Psoas muscle (tissue), 8 donors: ENCODE results near the gene FKBP2. TPM values are rescaled to one million over a fixed set of nuclear protein-coding genes. Genes with fewer than 3 reads are reported as not detected.

Experiments
- ATAC-seq, 4 donors: fragments of 200-7000 bp; cut with Tn5 transposase; one replicate each; pipeline ENCODE4 v1.9.1; 2020; ENCODE audit warnings: moderate library complexity in 3 of 4, mild to moderate bottlenecking in 2 of 4
- DNase-seq, 2 donors: peaks; one replicate each; pipeline ENCODE4 v3.0.0-alpha.2; 2020
- H3K27ac ChIP-seq: fragments of 200-600 bp; one replicate; pipeline ENCODE4 v1.8.0; 2022
- H3K27me3 ChIP-seq, 3 donors: fragments of 200-600 bp in 1 of 3; one replicate each; pipeline versions ENCODE4 v1.6.1 to v1.8.0; 2013 to 2022; ENCODE audit warnings: low read length in 2 of 3, mild to moderate bottlenecking in 2 of 3, moderate library complexity in 1 of 3; ENCODE audit not compliant: insufficient read depth in 3 of 3
- H3K36me3 ChIP-seq, 2 donors: fragments of 200-600 bp in 1 of 2; one replicate each; pipeline versions ENCODE4 v1.6.1 to v1.8.0; 2013 to 2022; ENCODE audit warnings: low read depth in 1 of 2, mild to moderate bottlenecking in 1 of 2, moderate library complexity in 1 of 2; ENCODE audit not compliant: insufficient read depth in 1 of 2
- H3K4me1 ChIP-seq: fragments of 200-600 bp; one replicate; pipeline ENCODE4 v1.8.0; 2022
- H3K4me3 ChIP-seq: fragments of 200-600 bp; one replicate; pipeline ENCODE4 v1.8.0; 2022; ENCODE audit warnings: mild to moderate bottlenecking
- H3K9me3 ChIP-seq: fragments of 200-600 bp; one replicate; pipeline ENCODE4 v1.8.0; 2022
- CTCF ChIP-seq: fragments of 200-600 bp; IDR thresholded peaks from one replicate; pipeline ENCODE4 v1.8.0; 2022; ENCODE audit warnings: antibody characterized with exemption
- WGBS, 3 donors: extraction: QIAGEN DNeasy Blood & Tissue Kit; methylation state at CpG; one replicate each; pipeline versions ENCODE4 v1.1.6 to v1.1.7; 2013; 5-methylcytosine and 5-hydroxymethylcytosine counted together
- intact Hi-C, 2 donors: fragments of 100-400 bp; cut with DNase I; formaldehyde crosslinking; loops; one replicate each; pipeline versions ENCODE4 v1.11.0 to v1.14.2; 2022
- polyA plus RNA-seq, 3 donors: library from polyadenylated mRNA; stranded (reverse); fragments of 200-250 nt; gene quantifications; one replicate each; pipeline ENCODE4 v1.2.3, GENCODE V29; 2013
- total RNA-seq, 4 donors: library from RNA; stranded (reverse); fragmentation: NEBNext Ultra II Directional in 2 of 4; extraction: Animal tissue kit (Norgen Biotek cat#: 25700) in 2 of 4; gene quantifications; one replicate each; pipeline versions ENCODE4 v1.2.1 to v1.2.4, GENCODE V29; 2021 to 2023
- donor health status: healthy with polysubstance abuse.
- donor health status: DM: no; HTN: no; CAD: no; lungs with moderate emphysema.
- donor health status: Bipolar disorder and iron deficiency.
- donor health status: healthy.
- donor health status: DM: yes; HTN: yes; CAD: no.
- donor health status: DM: no; HTN: no; CAD: no.
- donor health status: DM: no; HTN: no; CAD: no.
- donor health status: DM: yes; HTN: yes; CAD: no.

FKBP2 gene
- total and polyA plus RNA-seq, 7 donors, result 17.8 to 228 (median 26.6) TPM

- no peak for TF ChIP-seq CTCF
- Histone ChIP-seq H3K4me3 (no peak overlapping the region), H3K36me3 (no peaks in the 10 kb centered on the region), H3K27me3 (no peaks in the 10 kb centered on the region), H3K4me1 (peaks cover 47% of the 10 kb centered on the region), H3K9me3 (no peaks in the 10 kb centered on the region), H3K27ac (no peak overlapping the region)
- no peak for ATAC-seq
- 91 to 93% (median 92%) methylated on average over 7 of the region's 7 CpGs for WGBS, 3 donors
- DNase-seq, result no peak
- intact Hi-C loops, result no loop called here
Measured at GRCh38 chr11:64231546-64231945, 9.3 kb upstream of the FKBP2 start.

GRCh38 chr11:64232182-64232966 is 8.5 kb upstream of the FKBP2 start:
- H3K36me3 ChIP-seq, result peaks cover 0 to under 1% of the 10 kb centered on the region in 2 donors
- 80 to 89% (median 84%) methylated on average over 15 of the region's 15 CpGs for WGBS, 3 donors
- peaks cover 39% of the 10 kb centered on the region for H3K4me1 ChIP-seq
- H3K4me3 ChIP-seq, result no peak overlapping the region
- TF ChIP-seq CTCF, result no peak
- no peaks in the 10 kb centered on the region for H3K27me3 ChIP-seq
- DNase-seq, result peak in 1 of 2 donors; percentile 54
- H3K9me3 ChIP-seq, result no peaks in the 10 kb centered on the region
- intact Hi-C loops, result no loop called here
- no peak overlapping the region for H3K27ac ChIP-seq
- ATAC-seq, result no peak

DNA sequence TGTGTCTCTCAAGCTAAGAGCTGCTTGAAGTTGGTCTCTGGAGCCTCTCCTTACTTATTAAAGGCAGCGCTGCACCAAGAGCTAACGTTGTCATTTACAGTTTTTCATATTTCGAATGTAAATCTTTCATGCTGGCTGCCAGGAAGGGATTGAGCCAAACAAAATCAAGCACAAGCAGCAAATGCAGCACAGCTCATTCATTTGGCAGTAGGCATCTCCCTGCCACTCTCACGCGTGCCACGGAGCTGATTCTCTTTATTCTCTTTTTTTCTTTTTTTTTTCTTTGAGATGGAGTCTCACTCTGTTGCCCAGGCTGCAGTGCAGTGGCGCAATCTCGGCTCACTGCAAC is 8.0 kb upstream of the FKBP2 start:
- TF ChIP-seq CTCF, result no peak
- no peaks in the 10 kb centered on the region for H3K27me3 ChIP-seq
- intact Hi-C loops, result no loop called here
- DNase-seq, result no peak
- H3K9me3 ChIP-seq, result no peaks in the 10 kb centered on the region
- no peak overlapping the region for H3K4me3 ChIP-seq
- no peak overlapping the region for H3K27ac ChIP-seq
- H3K4me1 ChIP-seq, result peaks cover 33% of the 10 kb centered on the region
- no peak for ATAC-seq
- 84 to 95% (median 85%) methylated on average over 8 of the region's 8 CpGs for WGBS, 3 donors
- peaks cover 0 to 6% of the 10 kb centered on the region in 2 donors for H3K36me3 ChIP-seq

DNA sequence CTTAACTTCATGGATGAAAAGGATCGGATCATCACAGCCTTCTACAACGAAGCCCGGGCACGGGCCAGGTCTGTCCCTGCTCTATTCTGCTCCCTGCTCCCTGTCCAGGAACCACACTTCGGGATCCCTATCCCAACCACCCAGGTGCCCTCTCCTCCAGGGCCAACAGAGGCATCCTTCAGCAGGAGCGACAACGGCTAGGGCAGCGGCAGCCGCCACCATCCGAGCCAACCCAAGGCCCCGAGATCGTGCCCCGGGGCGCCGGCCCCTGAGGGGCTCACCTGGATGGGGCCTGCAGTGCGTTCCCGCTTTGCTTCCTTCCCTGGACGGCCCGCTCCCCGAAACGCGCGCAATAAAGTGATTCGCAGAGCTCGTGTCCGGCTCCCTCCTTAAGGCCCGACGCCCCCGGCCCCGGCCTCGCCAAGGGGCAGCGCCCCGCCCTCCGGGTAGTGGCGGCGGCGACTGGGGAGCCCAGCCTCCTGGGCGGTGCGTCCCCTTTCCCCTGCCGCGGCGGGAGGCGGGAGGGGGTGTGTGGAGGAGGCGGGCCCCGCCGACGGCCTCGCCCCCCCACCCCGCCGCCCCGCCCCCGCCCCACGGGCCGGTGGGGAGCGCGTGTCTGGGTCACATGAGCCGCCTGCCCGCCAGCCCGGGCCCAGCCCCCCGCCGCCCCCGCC is 6.8 kb upstream of the FKBP2 start, which contains the start of gene VEGFB:
Gene VEGFB, plus strand, starts transcription at position 672 of the 674 bp plus-strand sequence. CDS start 250 bp downstream, outside the sequence.
- Histone ChIP-seq H3K27ac (peak within 1 kb of the TSS; percentile 91), H3K4me1 (peaks cover 31% of the 10 kb centered on the region), H3K9me3 (no peaks in the 10 kb centered on the region), H3K36me3 (peaks cover 0 to 17% of the 10 kb centered on the region in 2 donors), H3K4me3 (peak within 1 kb of the TSS; percentile 78), H3K27me3 (no peaks in the 10 kb centered on the region)
- ATAC-seq, result peak; percentile 40 to 57 (median 50)
- DNase-seq, result peak; percentile 79 to 81
- intact Hi-C loops, result no loop called here
- WGBS, 3 donors, result 2 to 7% (median 3%) methylated on average over 30 to 59 of the region's 62 CpGs
- TF ChIP-seq CTCF, result no peak
